Osteoblast (primary cell): ENCODE results near the gene TTC38. TPM values are rescaled to one million over a fixed set of nuclear protein-coding genes. Genes with fewer than 3 reads are reported as not detected.

Experiments used
- DNase-seq: peaks from one replicate; pipeline ENCODE4 v3.0.0; 2011; ENCODE audit warnings: low spot score, mixed read lengths; ENCODE audit not compliant: insufficient read length; ENCODE audit errors: missing footprints
- H2AFZ ChIP-seq: 2 replicates; pipeline ENCODE4 v1.6.0; 2011; ENCODE audit warnings: mild to moderate bottlenecking, low read length
- H3K27ac ChIP-seq: 2 replicates; pipeline ENCODE4 v1.5.1; 2011; ENCODE audit warnings: mild to moderate bottlenecking, low read depth, low read length, moderate library complexity
- H3K27me3 ChIP-seq: 2 replicates; pipeline ENCODE4 v1.6.0; 2012; ENCODE audit warnings: mild to moderate bottlenecking, control low read depth, inconsistent platforms, low read length, moderate library complexity; ENCODE audit not compliant: insufficient read depth
- H3K36me3 ChIP-seq: 2 replicates; pipeline ENCODE4 v1.5.1; 2011; ENCODE audit warnings: mild to moderate bottlenecking, low read length, control low read depth, moderate library complexity; ENCODE audit not compliant: insufficient read depth
- H3K4me1 ChIP-seq: 2 replicates; pipeline ENCODE4 v1.5.1; 2011; ENCODE audit warnings: mild to moderate bottlenecking, low read length, control low read depth, moderate library complexity; ENCODE audit not compliant: insufficient read depth
- H3K4me2 ChIP-seq: 2 replicates; pipeline ENCODE4 v1.6.0; 2011; ENCODE audit warnings: mild to moderate bottlenecking, low read length; ENCODE audit not compliant: insufficient read depth
- H3K4me3 ChIP-seq: fragments of 200-600 bp; sonication (generic); 3 replicates; pipeline ENCODE4 v1.5.1; 2012; ENCODE audit warnings: mild to moderate bottlenecking, low read length, inconsistent platforms; ENCODE audit not compliant: insufficient read depth
- H3K79me2 ChIP-seq: 2 replicates; pipeline ENCODE4 v1.6.0; 2012; ENCODE audit warnings: mild to moderate bottlenecking, low read length, control low read depth, inconsistent platforms; ENCODE audit not compliant: insufficient read depth
- H3K9me3 ChIP-seq: 2 replicates; pipeline ENCODE4 v1.5.1; 2011; ENCODE audit warnings: low read depth, low read length, control low read depth
- H4K20me1 ChIP-seq: 2 replicates; pipeline ENCODE4 v1.6.0; 2012; ENCODE audit warnings: mild to moderate bottlenecking, low read length, control low read depth; ENCODE audit not compliant: insufficient read depth
- CTCF ChIP-seq: IDR thresholded peaks from 2 replicates; pipeline ENCODE4 v1.5.1; 2011; ENCODE audit warnings: mild to moderate bottlenecking, low read depth, low read length, moderate library complexity; ENCODE audit errors: extremely low read depth
- total RNA-seq: library from RNA; depleted of rRNA; stranded (reverse); fragments of >200 nt; gene quantifications from 2 replicates; pipeline ENCODE4 v1.2.3, GENCODE V29; 2012

TTC38 gene
- total RNA-seq, 1 donor = 29.3 TPM

- H3K36me3 ChIP-seq = peaks cover 8% of the 10 kb centered on the region
- H2AFZ ChIP-seq = no peak overlapping the region
- no peaks in the 10 kb centered on the region for H3K27me3 ChIP-seq
- no peak overlapping the region for H3K4me2 ChIP-seq
- H4K20me1 ChIP-seq = peaks cover 5% of the 10 kb centered on the region
- no peak for TF ChIP-seq CTCF
- H3K4me3 ChIP-seq = no peak overlapping the region
- peaks cover 6% of the 10 kb centered on the region for H3K79me2 ChIP-seq
- DNase-seq = no peak
- H3K27ac ChIP-seq = no peak overlapping the region
- H3K4me1 ChIP-seq = no peaks in the 10 kb centered on the region
- no peaks in the 10 kb centered on the region for H3K9me3 ChIP-seq
These were observed 23.0 kb upstream of the TTC38 start for GRCh38 chr22:46244771-46245170.

GRCh38 chr22:46245511-46245910 is 22.3 kb upstream of the TTC38 start:
- Histone ChIP-seq H3K4me1 (no peaks in the 10 kb centered on the region), H2AFZ (no peak overlapping the region), H3K9me3 (no peaks in the 10 kb centered on the region), H3K4me2 (no peak overlapping the region), H4K20me1 (peaks cover 5% of the 10 kb centered on the region), H3K79me2 (peaks cover 6% of the 10 kb centered on the region), H3K27me3 (no peaks in the 10 kb centered on the region), H3K27ac (no peak overlapping the region), H3K4me3 (no peak overlapping the region), H3K36me3 (peaks cover 8% of the 10 kb centered on the region)
- TF ChIP-seq CTCF = no peak
- DNase-seq = no peak

- H3K79me2 ChIP-seq = peaks cover 6% of the 10 kb centered on the region
These were observed 21.6 kb upstream of the TTC38 start for GRCh38 chr22:46246178-46246577.

GRCh38 chr22:46247443-46247975 is 20.3 kb upstream of the TTC38 start:
- no peak overlapping the region for H2AFZ ChIP-seq
- H3K4me3 ChIP-seq = no peak overlapping the region
- H3K4me2 ChIP-seq = no peak overlapping the region
- no peaks in the 10 kb centered on the region for H3K9me3 ChIP-seq
- DNase-seq = no peak
- peaks cover 6% of the 10 kb centered on the region for H3K79me2 ChIP-seq
- peaks cover 3% of the 10 kb centered on the region for H3K36me3 ChIP-seq
- H3K27me3 ChIP-seq = no peaks in the 10 kb centered on the region
- H3K27ac ChIP-seq = no peak overlapping the region
- peaks cover 9% of the 10 kb centered on the region for H3K4me1 ChIP-seq
- H4K20me1 ChIP-seq = peaks cover 5% of the 10 kb centered on the region
- no peak for TF ChIP-seq CTCF

More at GRCh38 chr22:46246178-46246577, 21.6 kb upstream of the TTC38 start:
- Histone ChIP-seq H2AFZ (no peak overlapping the region), H3K4me2 (no peak overlapping the region), H3K27ac (no peak overlapping the region), H3K4me1 (peaks cover 7% of the 10 kb centered on the region), H3K9me3 (no peaks in the 10 kb centered on the region), H3K4me3 (no peak overlapping the region), H4K20me1 (peaks cover 5% of the 10 kb centered on the region), H3K36me3 (peaks cover 5% of the 10 kb centered on the region), H3K27me3 (no peaks in the 10 kb centered on the region)
- DNase-seq = peak; percentile 75
- no peak for TF ChIP-seq CTCF
